HG02884 (cell line): Measurements from ENCODE around the gene PPP1R13B.
"Not testable (repeated sequence)": the region's sequence is repeated elsewhere in the genome, so short reads cannot be mapped to it uniquely, and the experiment has no call there.

ENCODE experiments used
- ATAC-seq: cut with Tn5 transposase; IDR thresholded peaks from one replicate; pipeline ENCODE4 v1.9.1; 2021; ENCODE audit warnings: mild to moderate bottlenecking, moderate library complexity; ENCODE audit not compliant: unreplicated experiment

PPP1R13B gene

GRCh38 chr14:103801459-103801858 is 45.9 kb downstream of the PPP1R13B start:
- ATAC-seq: no peak

GRCh38 chr14:103793192-103793591 is 54.2 kb downstream of the PPP1R13B start:
- not testable (repeated sequence) for ATAC-seq

- no peak for ATAC-seq
Observed at GRCh38 chr14:103788086-103788485, 59.3 kb downstream of the PPP1R13B start.

- no peak for ATAC-seq
Observed at GRCh38 chr14:103782376-103782775, 65.0 kb downstream of the PPP1R13B start.

GRCh38 chr14:103776319-103776718 is 71.1 kb downstream of the PPP1R13B start:
- not testable (repeated sequence) for ATAC-seq

- ATAC-seq: no peak
Observed at GRCh38 chr14:103775506-103775905, 71.9 kb downstream of the PPP1R13B start.

- ATAC-seq: no peak
Observed at GRCh38 chr14:103773521-103773920, 73.9 kb downstream of the PPP1R13B start.

GRCh38 chr14:103772078-103772712 is 75.2 kb downstream of the PPP1R13B start:
- ATAC-seq: no peak

GRCh38 chr14:103770902-103771301 is 76.5 kb downstream of the PPP1R13B start:
- ATAC-seq: no peak

GRCh38 chr14:103770500-103770899 is 76.9 kb downstream of the PPP1R13B start:
- no peak for ATAC-seq

- ATAC-seq: no peak
Observed at GRCh38 chr14:103767336-103767894, 80.0 kb downstream of the PPP1R13B start.

- no peak for ATAC-seq
Observed at GRCh38 chr14:103765526-103765925, 81.8 kb downstream of the PPP1R13B start.

- ATAC-seq: peak; percentile 65
Observed at GRCh38 chr14:103763730-103764488, 83.5 kb downstream of the PPP1R13B start.

- no peak for ATAC-seq
Observed at GRCh38 chr14:103762541-103762940, 84.8 kb downstream of the PPP1R13B start.

GRCh38 chr14:103762036-103762435 is 85.3 kb downstream of the PPP1R13B start:
- ATAC-seq: no peak

- no peak for ATAC-seq
Observed at GRCh38 chr14:103758059-103758776, 89.2 kb downstream of the PPP1R13B start.

GRCh38 chr14:103755060-103755459 is 92.3 kb downstream of the PPP1R13B start:
- no peak for ATAC-seq

GRCh38 chr14:103753774-103754173 is 93.6 kb downstream of the PPP1R13B start:
- ATAC-seq: no peak

- no peak for ATAC-seq
Observed at GRCh38 chr14:103749860-103750259, 97.5 kb downstream of the PPP1R13B start.

GRCh38 chr14:103749452-103749851 is 97.9 kb downstream of the PPP1R13B start:
- no peak for ATAC-seq

- ATAC-seq: no peak
Observed at GRCh38 chr14:103748534-103748857, 98.9 kb downstream of the PPP1R13B start.

GRCh38 chr14:103746701-103747100 is 100.7 kb downstream of the PPP1R13B start:
- ATAC-seq: no peak
